Thyroid gland (tissue), 4 donors: ENCODE data around the gene ILRUN.

Experiments
- CTCF ChIP-seq, 6 experiments: fragments of 200-600 bp in 3 of 6; fragments of 450-650 bp in 3 of 6; sonication (generic) in 3 of 6; IDR thresholded peaks; one replicate each; pipeline ENCODE4 v1.5.1; 2016 to 2019; ENCODE audit warnings: antibody characterized with exemption in 6 of 6, mild to moderate bottlenecking in 2 of 6, inconsistent platforms in 1 of 6, moderate library complexity in 1 of 6
- POLR2A ChIP-seq, 2 donors: fragments of 450-650 bp; IDR thresholded peaks; one replicate each; pipeline ENCODE4 v1.6.1; 2017; ENCODE audit warnings: antibody characterized with exemption in 2 of 2, mild to moderate bottlenecking in 2 of 2, moderate library complexity in 1 of 2

GRCh38 chr6:34697904-34698559 lies 1.5 kb upstream of the ILRUN start:
- TF ChIP-seq CTCF (IDR thresholded peaks at IDR 0.05) (no peak), POLR2A (IDR thresholded peaks at IDR 0.05) (no peak)
